Inflammatory macrophage (primary cell): Measurements from ENCODE around the gene SETSIP.
A peak's percentile ranks its signal among the peaks of the same experiment; 100 is the strongest.
"Not testable (repeated sequence)": the region's sequence is repeated elsewhere in the genome, so short reads cannot be mapped to it uniquely, and the experiment has no call there.

Experiments
- DNase-seq, 2 donors: peaks; one replicate each; pipeline ENCODE4 v3.0.0-alpha.2; 2020 to 2022

SETSIP gene

DNA sequence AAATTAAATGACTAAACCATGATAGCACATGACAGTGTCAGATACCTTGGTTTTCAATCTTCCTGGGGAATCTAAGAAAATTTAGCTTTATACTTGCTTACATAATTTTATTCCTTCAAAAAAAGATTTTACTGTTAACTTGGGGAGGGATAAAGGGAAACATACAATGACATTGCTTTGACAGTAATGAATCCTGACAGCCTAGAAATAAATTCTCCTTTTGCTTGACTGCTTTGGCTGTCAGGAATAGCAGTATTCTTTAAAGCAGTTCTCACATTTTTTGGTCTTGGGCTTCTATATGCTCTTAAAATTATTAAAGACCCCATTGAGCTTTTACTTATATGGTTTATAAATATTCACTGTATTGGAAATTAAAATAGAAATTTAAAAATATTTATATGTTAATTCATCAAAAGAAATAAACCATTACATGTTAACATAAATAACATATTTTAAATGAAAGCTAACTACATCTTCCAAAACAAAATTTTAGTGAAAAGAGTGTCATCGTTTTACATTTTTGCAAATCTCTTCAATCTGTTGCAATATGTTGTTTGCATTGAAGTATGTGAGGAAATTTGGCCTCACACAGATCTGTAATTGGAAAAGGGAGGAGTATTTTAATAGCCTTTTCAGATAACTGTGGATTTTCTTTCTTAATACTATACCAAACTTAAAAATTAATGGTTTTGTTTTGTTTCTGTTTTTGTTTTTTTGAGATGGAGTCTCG lies 29.3 kb downstream of the SETSIP start:
- no peak for DNase-seq

DNA sequence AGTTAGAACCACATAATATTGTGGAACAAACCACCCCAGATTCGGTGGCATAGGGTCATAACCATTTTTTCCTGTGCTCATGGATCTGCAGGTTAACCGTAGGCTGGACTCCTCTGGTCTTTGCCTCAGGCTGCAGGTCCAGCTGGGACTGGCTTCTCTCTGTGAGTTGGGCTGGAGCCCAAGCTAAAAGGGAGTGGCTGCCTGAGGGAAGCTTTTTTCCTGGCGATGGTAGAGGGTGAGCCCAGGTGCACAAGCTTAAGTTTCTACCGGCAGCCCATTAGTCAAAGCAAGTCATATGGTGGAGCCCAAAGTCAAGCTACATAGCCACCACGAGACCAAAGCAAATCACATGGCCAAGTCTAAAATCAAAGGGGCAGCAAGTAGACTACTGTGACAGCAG lies 31.6 kb downstream of the SETSIP start:
- no peak for DNase-seq

DNA sequence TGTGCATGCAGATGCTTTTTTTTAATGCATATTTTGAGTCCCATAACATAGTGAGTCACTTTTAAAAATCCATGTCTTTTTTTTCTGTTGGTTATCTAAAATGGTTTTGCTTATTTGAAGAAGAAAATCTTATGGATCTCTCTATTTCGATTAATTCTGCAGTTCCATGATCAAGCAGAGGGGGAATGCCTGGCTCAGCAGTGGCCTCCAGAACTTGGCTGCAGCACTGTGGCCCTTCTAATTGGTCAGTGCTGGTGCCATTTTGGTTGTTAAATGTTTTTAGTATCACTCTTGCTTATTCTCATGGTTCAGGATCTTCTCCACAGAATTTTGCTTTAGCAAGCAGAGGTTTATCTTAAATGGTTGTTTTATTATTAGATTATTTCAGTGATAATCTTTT lies 34.2 kb downstream of the SETSIP start:
- DNase-seq, result no peak

DNA sequence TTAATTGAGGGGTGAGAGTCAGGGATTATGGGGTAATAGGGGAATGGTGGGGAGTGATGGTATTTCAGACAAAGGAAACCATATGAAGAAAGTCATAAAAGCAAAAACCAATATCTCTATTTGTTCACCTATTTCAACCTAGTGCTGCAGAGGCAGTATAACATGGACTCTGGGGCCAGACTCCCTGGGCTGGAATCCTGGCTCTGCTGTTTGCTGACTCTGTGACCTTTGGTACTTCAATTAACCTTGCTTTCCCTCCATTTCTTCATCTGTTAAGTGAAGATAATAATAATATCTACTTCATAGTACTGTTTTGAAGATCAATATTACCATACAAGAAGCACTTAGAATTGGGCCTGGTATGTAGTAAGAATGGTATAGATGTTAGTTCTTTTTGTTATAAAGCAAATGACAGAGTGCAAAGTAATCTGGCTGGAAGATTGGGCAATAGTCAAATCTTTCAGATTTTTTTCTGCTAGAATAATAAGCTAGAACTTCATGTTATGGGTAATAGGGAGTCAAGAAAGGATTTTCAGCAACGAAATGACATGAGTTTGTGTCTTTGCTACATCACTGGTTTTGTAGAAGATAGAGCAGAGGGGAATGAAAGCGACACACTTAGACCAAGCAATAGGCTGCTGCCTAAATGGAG lies 36.4 kb downstream of the SETSIP start:
- DNase-seq, result no peak

DNA sequence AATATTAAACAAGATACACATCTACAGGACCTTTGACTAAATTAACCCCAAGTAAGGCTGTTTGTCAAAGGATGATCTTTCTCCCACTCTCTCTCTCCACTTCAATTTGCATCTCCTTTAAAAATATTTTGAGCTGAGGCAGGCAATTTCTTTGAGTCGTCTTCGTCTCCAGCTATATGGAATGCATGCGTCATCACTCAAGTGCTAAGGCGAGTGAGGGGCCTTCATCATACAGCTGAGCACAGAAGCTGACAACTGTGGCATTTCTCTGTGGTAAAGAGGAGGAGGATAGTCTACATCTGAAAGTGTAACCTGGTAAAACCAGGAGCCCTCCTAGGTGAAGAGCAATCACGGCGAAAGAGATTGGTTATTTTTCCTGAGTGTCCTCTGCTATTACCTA lies 37.8 kb downstream of the SETSIP start:
- no peak for DNase-seq

DNA sequence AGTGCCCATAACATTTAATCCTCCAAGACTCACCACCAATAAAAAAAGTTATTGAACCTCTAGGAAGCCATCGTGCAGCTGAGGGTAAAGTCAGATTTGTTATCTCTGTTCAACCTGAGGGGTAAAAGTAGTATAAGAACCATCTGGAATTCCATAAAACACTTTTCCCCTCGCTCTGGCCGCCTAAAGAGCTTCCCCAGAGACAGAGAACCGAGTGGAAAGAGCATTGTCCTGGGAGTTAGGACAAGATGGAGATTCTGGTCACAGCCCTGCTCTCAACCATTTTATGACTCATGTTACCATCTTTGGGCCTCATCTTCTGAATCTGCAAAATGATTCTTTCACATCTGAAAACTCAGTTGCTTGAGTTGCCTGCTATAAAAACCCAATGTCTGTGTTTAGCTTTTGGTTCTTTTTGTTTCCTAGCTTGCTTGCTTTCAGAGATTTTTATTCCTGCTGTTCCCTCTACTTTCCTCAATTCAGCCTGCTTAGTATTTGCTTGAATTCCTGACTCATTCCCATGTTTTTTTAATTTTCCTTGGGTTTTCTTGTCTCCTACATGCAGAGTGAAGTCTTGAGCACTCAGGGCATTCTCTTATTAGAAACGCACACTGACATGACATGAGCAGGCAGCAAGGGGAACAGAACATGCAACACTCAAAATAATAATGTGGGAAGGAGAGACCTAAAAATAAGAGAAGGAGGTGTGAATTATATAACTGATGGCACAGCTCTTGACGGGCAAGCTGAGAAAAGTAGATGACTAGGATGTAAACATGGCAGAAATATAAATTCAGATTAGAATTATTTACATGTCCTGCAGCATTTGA lies 43.7 kb downstream of the SETSIP start:
- no peak for DNase-seq

DNA sequence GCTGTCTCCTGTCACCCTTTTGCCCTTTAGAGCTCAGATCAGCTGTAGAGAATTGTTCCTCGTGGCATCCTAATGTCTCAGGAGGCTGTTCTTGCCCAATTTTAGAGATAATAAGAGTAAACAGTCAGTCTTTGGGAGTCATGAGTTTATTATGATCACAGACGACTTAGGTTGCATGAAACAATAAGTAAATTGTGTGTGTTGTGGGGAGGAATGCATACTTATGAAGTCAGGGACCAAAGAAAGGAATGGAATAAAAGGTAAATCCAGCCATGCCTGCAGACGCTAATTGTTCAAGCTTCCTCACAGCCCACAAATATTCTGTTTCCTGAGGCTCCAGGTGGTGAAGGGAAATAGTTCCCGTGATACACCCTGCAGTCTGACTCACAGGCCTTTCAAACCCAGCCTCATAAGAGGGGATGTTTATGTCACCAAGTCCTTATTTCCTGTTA lies 44.5 kb downstream of the SETSIP start:
- peak in 1 of 2 donors; percentile 1 for DNase-seq

DNA sequence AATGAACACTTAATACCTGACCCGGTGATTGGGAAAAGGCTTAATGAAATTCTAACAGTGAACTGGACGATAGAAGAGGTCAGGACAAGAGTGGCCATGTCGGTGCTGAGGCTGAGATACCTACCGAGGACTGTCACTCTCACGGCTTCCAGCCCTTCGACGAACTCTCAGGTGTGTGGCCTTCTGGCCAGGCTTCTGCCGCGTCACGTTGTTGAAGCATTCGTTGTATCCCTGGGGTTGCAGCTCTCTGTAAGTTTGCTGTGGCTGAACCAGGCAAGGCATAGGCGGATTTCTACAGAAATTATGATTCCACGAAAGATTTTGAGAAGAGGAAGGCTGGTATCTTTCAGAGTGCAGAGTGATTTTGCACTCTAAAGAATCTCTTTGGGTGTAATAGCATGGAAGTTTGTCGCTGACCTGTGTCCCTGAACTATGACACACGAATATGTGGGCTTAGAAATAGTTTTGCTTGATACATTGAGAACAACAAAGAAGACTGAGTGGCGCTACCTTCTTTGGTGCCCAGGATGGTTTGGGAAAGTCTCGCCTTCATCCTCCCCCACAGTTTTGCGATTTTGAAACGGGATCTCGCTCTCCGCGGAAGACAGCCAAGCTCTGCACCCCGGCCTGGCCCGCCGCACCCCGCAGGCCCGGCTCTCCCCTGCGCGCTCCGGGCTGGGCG lies 45.8 kb downstream of the SETSIP start:
- DNase-seq, result no peak

DNA sequence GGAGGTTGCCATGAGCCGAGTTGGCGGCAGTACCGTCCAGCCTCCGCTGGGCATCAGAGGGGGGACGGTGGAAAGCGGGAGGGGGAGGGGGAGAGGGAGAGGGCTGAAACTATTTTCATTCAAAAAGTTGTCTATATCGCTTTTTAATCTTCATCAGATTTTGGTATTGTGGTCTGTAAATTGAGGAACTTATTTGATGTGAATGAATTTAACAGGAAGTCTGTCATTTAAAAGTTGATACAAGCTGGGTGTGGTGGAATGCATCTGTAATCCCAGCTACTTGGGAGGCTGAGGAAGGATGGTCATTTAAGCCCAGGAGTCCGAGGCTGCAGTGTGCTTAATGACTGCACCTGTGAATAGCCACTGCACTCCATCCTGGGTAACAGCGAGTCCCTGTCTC lies 48.4 kb downstream of the SETSIP start:
- no peak for DNase-seq

DNA sequence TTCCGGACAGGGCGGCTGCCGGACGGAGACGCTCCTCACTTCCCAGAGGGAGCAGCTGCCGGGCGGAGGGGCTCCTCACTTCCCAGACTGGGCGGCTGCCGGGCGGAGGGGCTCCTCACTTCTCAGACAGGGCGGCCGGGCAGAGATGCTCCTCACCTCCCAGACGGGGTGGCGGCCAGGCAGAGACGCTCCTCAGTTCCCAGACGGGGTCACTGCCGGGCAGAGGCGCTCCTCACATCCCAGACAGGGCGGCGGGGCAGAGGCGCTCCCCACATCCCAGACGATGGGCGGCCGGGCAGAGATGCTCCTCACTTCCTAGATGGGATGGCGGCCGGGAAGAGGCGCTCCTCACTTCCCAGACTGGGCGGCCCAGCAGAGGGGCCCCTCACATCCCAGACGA lies 49.2 kb downstream of the SETSIP start:
- DNase-seq, result not testable (repeated sequence)
